NCI-H748 treated with DMSO at 0.1 percent for 48 hours (cell line): ENCODE data around the gene TRIM15.
"Not testable (repeated sequence)": the region's sequence is repeated elsewhere in the genome, so short reads cannot be mapped to it uniquely, and the experiment has no call there.

Experiments
- DNase-seq: peaks from one replicate; lab custom pipeline; 2025; lab: John Stamatoyannopoulos, UW

The TRIM15 gene

DNA sequence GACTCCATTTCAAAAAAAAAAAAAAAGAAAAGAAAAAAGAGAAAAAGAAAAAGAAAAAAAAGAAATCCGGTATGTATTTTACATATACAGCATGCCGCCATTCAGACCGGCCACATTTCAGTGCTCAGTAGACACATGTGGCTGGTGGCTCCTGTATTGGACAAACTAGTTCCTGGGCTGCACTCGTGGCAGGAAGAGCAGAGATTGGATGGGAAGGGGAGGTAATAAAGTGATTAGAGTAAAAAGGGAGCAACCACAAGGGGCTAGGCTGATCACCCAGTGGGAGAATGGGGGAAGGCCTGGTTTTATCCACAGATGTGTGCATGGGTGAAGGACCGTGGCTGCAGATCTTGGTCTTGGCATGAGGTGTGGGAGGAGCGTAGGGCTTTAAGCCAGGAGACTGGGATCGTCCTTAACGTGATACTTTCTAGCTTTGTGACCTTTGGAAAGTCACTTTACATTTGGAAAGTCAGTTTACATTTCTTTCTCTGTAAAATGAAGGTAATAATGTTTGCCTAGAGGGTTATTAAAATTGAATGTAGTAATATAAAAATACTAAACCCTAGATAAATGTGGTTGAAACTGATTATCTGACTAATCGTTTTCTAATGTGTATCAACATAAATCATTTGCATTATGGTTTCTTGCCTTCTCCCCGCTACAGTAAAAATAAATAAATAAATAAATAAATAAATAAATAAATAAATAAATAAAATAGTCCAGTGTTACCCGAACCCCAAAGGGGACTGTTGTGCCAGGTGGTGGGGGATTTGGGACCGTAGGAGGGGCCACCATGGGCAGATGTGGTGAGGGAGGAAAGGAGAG is 869 bp upstream of the TRIM15 start:
- no peak for DNase-seq

DNA sequence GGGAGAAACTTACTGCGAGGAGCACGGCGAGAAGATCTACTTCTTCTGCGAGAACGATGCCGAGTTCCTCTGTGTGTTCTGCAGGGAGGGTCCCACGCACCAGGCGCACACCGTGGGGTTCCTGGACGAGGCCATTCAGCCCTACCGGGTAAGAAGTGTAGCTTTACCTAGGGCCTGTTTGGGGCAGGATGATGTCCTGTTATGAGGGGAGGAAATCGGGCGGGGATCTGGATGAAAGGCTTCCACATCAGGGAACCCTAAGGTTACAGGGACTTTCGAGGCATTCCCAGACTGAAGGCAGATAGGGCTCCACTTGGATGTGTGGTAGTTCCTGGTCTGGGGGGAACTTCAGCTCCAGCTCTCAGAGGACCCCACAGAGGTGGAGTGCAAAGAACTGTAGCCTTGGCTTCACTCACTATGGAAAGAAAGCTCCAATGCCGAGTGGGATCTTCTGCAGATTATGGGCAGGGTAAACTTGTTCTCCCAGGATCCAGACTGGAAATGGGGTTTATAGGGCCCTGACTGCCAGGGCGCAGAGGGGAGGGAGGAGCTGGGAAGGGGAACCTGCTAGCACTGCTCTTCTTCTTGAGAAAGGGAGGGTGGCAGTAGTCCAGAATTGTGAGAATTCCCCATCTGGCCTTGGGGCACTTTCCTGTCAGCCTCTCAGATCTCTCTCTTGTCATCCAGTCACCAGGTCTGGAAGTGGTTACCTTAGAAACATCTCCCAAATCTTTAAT is 740 bp downstream of the TRIM15 start:
- no peak for DNase-seq

DNA sequence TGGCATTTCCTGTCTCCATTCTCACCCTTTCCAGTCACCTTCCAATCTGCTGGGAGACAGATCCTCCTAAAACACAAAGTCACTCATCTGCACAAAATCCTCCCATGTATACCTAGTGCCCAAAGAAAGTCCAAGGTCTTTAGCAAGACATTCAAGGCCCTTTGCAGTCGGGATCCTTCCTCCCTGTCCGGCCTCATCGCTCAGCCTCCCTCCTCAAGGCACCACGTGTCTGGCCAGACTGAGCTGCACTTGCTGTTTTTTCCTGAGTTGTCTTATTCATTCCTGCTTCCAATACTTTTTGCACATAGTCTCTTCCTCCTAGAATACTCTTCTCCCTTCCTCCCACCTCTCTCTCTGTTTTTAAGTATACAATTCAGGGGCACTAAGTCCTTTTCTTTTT is 1.4 kb downstream of the TRIM15 start:
- no peak for DNase-seq

DNA sequence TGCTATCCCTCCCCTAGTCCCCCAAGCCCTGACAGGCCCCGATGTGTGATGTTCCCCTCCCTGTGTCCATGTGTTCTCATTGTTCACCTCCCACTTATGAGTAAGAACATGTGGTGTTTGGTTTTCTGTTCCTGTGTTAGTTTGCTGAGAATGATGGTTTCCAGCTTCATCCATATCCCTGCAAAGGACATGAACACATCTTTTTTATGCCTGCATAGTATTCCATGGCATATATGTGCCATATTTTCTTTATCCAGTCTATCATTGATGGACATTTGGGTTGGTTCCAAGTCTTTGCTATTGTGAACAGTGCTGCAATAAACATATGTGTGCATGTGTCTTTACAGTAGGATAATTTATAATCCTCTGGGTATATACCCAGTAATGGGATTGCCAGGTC is 1.9 kb downstream of the TRIM15 start:
- DNase-seq = not testable (repeated sequence)

DNA sequence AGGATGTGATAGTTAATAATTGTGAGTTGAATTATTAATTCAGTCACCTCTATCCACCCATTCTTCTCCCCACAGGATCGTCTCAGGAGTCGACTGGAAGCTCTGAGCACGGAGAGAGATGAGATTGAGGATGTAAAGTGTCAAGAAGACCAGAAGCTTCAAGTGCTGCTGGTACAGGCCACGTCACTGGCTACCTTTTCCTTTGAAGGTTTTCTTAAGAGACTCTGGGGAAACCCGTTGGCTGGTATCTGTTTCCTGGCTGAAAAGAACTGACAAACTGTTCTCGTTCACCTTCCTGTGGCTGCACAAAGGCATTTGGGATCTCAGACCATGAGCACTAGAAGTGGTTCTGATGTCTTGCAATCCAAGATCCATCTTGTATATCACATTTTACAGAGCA is 3.8 kb downstream of the TRIM15 start:
- no peak for DNase-seq

DNA sequence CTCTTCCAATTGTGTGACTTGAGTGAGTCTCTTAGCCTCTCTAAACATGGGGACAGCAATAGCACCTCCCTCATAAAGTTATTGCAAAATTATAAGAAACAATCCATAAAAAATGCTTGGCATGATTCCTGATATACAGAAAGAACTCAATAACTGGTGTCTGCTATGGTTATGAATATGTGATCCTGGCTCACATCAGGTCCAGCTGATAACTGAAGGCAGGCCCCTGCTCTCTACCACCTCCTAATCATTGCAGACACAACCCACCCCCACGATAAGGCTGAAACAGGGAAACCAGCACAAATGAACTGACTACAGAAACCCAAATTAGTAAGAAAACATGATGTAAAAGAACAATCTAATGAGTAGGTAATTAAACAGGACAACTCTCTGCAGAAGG is 5.4 kb downstream of the TRIM15 start:
- DNase-seq = no peak

DNA sequence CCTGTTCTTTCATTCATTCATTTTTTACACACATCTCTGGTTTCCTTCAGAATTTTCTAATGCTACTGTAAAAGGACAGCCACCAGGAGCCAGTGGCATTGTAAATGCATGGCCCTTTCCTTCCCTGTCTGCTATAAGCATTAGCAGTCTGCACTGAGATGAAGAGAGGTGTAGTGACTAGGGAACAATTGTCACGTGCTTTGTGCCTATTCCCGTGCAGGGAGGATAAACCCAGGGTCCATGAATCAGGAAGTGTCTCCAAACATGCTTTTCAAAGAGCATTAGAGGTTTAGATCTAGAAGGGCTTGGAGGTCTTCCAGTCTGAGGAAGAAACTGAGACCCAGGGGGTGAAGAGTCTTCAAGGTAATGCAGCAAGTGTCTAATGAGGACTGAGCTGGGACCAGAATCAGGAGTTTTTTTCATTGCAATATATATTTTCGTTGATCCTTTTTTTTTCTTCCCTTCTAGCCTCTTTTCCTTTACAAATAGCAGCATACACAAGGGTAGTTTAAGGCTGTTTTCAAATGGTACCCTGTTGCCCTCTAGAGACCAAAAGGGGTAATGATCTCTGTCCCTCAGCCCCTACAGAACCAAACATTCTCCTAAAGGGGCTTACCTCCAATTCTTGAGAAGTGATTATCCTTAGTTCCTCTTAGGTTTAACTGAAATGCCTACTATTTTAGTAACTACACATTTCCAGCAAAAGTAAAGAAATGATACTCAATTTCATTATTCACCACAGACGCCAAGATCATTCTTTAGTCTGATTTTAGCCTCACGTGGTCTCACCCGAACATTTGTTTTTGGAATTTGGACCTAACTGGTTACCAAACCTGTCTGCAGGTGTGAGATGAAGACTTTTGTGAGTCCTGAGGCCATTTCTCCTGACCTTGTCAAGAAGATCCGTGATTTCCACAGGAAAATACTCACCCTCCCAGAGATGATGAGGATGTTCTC is 6.6 kb downstream of the TRIM15 start:
- DNase-seq = peak; percentile 42

DNA sequence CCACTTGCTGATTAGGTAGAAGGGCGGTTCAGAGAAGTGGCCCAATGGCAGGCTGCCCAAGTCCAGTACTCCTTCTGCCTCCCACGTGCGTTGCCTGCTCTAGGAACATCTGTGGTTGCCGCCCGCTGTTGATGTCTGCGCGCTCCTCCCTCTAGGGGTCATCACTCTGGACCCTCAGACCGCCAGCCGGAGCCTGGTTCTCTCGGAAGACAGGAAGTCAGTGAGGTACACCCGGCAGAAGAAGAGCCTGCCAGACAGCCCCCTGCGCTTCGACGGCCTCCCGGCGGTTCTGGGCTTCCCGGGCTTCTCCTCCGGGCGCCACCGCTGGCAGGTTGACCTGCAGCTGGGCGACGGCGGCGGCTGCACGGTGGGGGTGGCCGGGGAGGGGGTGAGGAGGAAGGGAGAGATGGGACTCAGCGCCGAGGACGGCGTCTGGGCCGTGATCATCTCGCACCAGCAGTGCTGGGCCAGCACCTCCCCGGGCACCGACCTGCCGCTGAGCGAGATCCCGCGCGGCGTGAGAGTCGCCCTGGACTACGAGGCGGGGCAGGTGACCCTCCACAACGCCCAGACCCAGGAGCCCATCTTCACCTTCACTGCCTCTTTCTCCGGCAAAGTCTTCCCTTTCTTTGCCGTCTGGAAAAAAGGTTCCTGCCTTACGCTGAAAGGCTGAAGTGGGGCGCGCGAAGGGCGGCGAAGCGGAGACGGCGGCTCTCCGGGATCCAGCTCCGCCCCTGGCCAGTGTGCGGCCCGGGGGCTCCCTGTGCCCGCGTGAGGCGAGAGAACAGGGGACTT is 8.5 kb downstream of the TRIM15 start:
- no peak for DNase-seq

DNA sequence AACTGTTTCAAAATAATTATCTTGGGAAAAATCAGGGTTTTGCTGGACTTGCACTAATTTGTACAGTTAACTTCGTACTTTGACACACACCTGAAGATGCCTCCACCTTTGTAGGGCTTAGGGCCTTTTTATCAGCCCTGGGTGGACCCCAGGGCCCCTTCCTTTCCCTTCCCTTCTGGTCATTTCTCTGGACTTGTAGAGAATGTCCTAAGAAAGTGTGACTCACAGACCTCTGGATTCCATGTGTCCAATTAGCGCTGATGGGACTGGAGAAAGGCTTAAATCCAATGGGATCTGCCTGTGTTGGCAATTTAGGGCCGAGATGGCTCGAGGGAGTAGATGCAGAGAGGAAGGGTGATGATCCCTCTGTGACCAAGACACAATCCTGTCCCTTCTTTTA is 9.3 kb downstream of the TRIM15 start:
- no peak for DNase-seq

DNA sequence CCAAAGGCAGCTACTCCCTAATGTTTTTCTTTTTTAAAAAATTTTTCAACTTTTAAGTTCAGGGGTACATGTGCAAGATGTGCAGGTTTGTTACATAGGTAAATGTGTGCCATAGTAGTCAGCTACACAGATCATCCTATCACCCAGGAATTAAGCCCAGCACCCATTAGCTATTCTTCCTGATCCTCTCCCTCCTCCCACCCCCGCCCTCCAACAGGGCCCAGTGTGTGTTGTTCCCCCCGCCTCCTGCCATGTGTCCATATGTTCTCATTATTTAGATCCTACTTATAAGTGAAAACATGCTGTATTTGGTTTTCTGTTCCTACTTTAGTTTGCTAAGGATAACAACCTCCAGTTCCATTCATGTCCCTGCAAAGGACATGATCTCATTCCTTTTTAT is 12.4 kb downstream of the TRIM15 start:
- no peak for DNase-seq

DNA sequence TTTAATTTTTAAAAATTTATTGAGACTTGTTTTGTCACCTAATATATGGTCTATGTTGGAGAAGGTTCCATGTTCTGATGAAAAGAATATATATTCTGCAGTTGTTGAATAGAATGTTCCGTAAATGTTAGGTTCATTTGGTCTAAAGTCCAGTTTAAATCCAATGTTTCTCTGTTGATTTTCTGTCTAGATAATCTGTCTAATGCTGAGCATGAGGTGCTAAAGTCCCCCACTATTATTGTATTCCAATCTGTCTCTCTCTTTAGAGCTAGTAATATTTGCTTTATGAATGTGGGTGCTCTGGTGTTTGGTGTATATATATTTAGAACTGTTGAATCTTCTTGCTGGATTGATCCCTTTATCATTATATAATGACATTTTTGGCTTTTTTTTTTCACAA is 15.5 kb downstream of the TRIM15 start:
- DNase-seq = no peak

DNA sequence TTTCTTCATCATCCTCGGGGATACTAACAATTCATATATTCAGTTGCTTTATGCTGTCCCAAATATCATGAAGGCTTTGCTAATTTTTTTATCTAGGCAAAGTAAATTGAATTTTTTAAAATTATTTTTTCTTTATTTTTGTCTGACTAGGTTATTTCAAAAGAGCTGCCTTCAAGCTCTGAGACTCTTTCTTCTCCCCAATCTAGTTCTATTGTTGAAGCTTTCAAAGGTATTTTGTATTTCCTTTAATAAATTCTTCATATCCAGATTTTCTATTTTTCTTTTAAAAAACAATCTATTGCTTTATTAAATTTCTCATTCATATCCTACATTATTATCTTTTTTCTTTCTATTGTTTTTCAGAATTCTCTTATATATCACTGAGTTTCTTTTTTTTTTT is 16.8 kb downstream of the TRIM15 start:
- DNase-seq = no peak

DNA sequence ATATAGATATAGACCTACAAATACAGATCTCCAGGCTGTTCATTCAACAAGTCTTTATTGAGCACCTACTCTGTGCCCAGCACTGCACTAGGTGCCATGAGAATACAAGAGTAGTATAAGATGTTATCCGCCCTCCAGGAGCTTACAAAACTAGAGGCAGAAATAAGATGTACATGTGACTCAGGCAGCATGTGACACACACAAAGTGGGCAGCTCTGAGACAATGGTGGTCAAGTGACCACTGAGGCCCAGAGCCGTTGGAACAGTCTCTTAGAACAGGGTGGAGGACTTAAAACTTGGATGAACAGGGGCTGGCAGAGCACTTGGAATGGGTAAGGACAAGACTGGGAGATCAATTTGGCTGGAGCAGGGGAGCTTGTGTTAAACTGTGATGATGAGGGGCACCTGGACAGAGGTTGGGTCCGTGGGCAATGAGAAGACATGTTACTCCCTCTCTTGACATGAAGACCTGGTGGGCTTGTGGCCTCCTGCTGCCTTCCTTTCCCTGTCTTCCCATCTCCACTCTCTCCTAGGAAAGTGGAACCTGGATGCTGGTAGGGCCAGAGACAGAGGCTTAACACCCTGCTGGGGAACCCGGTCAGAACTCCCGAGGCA is 21.2 kb downstream of the TRIM15 start:
- DNase-seq = no peak

DNA sequence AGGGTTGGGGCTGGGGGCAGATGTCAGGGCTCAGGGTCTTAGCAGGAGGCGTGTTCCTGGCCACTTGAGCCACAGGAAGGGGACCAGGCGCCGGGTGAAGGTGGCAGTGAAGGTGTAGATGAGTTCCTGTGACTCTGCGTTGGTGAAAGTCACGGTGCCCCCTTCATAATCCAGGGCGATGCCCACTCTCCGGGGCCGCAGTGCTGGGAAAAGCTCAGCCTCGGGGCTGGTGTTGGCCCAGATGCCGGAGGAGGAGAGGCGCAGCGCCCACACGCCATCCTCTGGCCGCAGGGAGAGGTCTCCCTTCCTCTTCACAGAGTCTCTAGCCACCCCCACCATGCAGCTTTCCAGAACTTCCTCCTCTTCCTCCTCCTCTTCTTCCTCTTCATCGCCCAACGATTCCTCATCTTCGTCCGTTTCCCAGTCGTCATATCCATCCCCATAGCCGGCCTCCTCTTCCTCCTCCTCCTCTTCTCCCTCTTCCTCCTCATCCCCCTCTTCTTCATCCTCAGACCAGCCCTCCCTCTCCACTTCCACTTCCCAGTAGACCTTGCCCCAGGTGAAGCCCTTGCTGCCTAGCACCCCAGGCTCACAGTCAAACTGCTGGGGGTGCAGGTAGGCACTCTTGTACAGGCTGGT is 22.6 kb downstream of the TRIM15 start:
- DNase-seq = no peak

DNA sequence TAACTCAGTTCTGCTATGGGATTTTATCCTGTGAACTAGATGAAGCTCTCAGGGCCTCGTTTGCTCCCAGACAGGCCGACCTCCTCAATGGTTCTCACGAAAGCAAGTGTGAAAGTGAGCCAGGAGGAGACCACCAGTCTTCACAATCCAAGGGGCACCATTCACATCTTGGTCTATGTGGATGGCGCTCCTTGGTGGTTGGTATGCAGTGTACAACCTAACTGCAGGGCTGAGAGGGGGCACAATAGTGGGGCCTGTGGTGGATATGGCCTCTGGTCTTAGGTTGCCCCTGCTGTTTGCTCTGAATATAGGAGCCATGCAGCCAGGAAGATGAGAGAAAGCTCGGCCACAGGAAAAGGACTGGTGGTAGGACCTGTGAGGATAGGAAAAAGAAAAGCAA is 25.2 kb downstream of the TRIM15 start:
- DNase-seq = no peak

DNA sequence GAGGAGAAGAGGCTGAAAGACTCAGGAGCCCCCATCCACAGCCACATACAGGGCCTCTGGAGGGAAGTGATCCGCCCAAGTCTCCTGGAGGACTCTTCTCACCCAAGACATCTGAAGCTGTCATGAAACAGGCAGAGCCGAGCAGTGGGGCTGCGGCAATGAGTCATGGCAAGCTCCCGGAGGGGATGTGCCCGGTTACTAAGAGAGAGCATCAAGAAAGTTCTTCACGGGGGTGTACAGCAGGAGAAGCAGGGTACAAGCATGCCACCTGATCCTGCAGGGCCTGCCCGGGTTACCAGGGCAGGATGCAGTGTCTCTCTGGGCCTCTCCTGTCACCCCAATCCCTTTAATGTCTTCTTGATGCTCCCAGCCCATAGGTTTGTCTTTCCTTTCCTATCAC is 28.7 kb downstream of the TRIM15 start:
- no peak for DNase-seq

DNA sequence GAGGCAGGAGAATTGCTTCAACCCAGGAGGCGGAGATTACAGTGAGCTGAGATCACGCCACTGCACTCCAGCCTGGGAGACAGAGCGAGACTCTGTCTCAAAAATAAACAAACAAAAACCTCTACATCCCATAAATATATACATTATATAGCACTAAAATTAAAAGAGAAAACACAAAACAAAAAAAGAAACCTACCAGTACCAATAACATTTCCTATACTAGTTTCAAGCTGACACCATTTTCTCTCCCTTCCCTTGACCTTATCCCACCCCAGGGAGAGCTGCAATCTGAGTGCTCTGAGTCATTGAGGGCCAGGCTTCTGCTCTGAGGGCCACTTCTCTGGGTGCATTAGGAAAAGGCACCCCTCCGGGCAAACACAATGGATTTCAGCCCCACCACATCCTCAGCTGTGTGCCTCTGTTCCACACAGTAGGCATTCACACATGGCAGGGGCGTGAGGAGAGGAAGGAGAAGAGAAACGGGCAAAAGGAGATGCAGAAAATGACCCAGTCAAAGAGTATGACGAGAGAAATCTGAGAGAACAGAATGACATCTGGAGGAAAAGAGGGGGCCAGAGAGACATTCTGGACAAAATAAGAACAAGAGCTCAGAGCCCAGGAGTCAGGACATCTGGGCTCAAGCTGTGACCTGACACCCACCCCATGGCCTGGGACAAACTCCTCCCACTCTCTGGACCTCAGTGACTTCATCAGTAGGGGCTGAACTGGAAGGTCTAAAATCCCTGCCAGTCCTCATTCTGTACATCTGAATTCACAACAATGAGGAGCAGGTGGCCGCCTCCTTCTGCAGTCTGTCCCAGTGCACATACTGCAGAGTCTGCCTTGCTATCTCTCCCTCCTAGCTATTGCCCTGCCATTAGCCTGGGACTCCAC is 31.7 kb downstream of the TRIM15 start:
- no peak for DNase-seq

DNA sequence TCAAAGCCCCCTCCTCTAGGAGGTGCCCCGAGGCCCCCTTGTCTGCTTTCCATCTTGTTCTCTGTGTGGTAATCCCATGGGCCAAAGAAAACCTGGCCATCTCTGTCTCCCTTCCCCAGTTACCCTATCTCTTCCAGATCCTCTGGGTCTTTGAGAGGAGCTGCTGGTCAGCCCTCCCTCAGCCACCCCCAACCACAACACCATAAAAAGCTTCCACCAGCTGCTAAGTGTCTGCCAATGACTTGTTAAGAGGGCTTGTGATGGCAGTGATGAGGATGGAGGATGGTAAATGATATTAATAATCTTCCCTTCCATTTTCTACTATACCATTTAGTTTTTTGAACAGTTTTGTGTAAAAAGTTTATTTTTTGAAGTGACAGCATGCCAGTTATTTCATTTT is 32.6 kb downstream of the TRIM15 start:
- no peak for DNase-seq

DNA sequence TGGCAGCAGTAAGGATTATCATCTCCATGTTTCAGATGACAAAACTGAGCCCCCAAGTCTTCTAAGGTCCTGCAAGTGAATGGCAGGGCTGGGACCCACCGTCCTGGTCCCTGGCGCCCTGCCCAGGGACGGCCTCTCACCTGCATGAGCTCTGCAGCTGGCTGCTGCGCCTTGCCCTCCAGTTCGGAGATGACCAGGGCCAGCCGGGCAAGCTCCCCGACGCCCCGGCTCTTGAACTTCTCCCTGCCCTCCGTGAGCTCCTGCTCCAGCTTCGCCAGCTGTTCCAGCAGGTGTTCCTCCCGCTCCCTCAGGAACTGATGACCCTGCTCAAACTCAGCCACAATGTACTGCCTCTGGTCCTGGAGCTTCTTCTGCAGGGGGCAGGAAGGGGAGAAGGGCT is 33.0 kb downstream of the TRIM15 start:
- no peak for DNase-seq
